CD4-positive, CD25-positive, alpha-beta regulatory T cell (primary cell): ENCODE data around the gene PCDHGA2. TPM values are rescaled to one million over a fixed set of nuclear protein-coding genes. Genes with fewer than 3 reads are reported as not detected.

ENCODE experiments used
- ATAC-seq, 2 donors: fragments of 150-1000 bp; cut with Tn5 transposase; one replicate each; pipeline ENCODE4 v1.10.0; 2021; ENCODE audit warnings: low read depth in 2 of 2, moderate number of reproducible peaks in 2 of 2, moderate library complexity in 1 of 2
- DNase-seq, 3 donors: peaks; one replicate each; pipeline versions ENCODE4 v3.0.0 to v3.0.0-alpha.2; 2012 to 2022; ENCODE audit warnings: mixed read lengths in 1 of 3
- H3K27ac ChIP-seq: one replicate; pipeline ENCODE4 v1.7.0; 2013; ENCODE audit warnings: mild to moderate bottlenecking, low read length; ENCODE audit not compliant: insufficient read depth, poor library complexity, severe bottlenecking
- H3K27me3 ChIP-seq: one replicate; pipeline ENCODE4 v1.7.0; 2013; ENCODE audit warnings: low read length; ENCODE audit not compliant: control insufficient read depth, insufficient read depth
- H3K36me3 ChIP-seq: one replicate; pipeline ENCODE4 v1.7.0; 2013; ENCODE audit warnings: mild to moderate bottlenecking, low read length, moderate library complexity; ENCODE audit not compliant: control insufficient read depth, insufficient read depth
- H3K4me1 ChIP-seq: 2 replicates; pipeline ENCODE4 v1.7.0; 2013; ENCODE audit warnings: mild to moderate bottlenecking, low read length; ENCODE audit not compliant: insufficient read depth, control insufficient read depth, poor library complexity, severe bottlenecking
- H3K4me3 ChIP-seq: one replicate; pipeline ENCODE4 v1.7.0; 2013; ENCODE audit warnings: low read depth, mild to moderate bottlenecking, low read length, moderate library complexity
- H3K9me3 ChIP-seq, 2 experiments: 1 replicate in 1 of 2; 2 replicates in 1 of 2; pipeline ENCODE4 v1.7.0; 2013; ENCODE audit warnings: low read length in 2 of 2, mild to moderate bottlenecking in 1 of 2, moderate library complexity in 1 of 2; ENCODE audit not compliant: control insufficient read depth in 2 of 2
- H3K27ac Mint-ChIP-seq, 3 donors: one replicate each; pipeline ENCODE4 v1.8.0; 2020 to 2022; ENCODE audit warnings: mild to moderate bottlenecking in 3 of 3, mixed read lengths in 3 of 3, moderate library complexity in 2 of 3
- H3K27me3 Mint-ChIP-seq: one replicate; pipeline ENCODE4 v1.8.0; 2022; ENCODE audit warnings: mild to moderate bottlenecking, mixed read lengths
- H3K36me3 Mint-ChIP-seq: one replicate; pipeline ENCODE4 v1.8.0; 2020; ENCODE audit warnings: mixed read lengths
- H3K4me1 Mint-ChIP-seq, 4 donors: one replicate each; pipeline ENCODE4 v1.8.0; 2020 to 2022; ENCODE audit warnings: mixed read lengths in 4 of 4, mild to moderate bottlenecking in 1 of 4
- H3K4me3 Mint-ChIP-seq, 4 donors: one replicate each; pipeline ENCODE4 v1.8.0; 2020 to 2022; ENCODE audit warnings: mild to moderate bottlenecking in 4 of 4, mixed read lengths in 4 of 4, moderate library complexity in 3 of 4
- H3K9me3 Mint-ChIP-seq, 7 donors: one replicate each; pipeline ENCODE4 v1.8.0; 2020 to 2022; ENCODE audit warnings: mixed read lengths in 7 of 7, mild to moderate bottlenecking in 3 of 7, moderate library complexity in 2 of 7
- polyA plus RNA-seq, 4 donors: library from polyadenylated mRNA; unstranded; fragments of 300-500 nt; fragmentation: Illumina TruSeq; gene quantifications; one replicate each; pipeline ENCODE4 v1.2.3, GENCODE V29; 2021
- total RNA-seq: library from RNA; stranded (reverse); gene quantifications from one replicate; pipeline ENCODE4 v1.2.3, GENCODE V29; 2022

Gene PCDHGA2
- total and polyA plus RNA-seq, 5 donors from 2014 or later = not detected

DNA sequence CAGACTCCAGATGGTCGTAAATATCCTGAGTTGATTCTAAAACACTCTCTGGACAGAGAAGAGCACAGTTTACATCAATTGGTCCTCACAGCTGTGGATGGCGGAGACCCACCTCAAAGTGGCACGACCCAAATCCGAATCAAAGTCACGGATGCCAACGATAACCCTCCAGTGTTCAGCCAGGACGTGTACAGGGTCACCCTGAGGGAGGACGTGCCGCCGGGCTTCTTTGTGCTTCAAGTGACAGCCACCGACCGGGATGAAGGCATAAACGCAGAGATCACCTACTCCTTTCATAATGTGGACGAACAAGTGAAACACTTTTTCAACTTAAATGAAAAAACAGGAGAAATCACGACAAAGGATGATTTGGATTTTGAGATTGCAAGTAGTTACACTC lies 22.1 kb downstream of the PCDHGA2 start:
- H3K4me1 Mint-ChIP-seq = peaks cover 0 to 10% (median 5%) of the 10 kb centered on the region in 4 donors
- H3K36me3 ChIP-seq = no peaks in the 10 kb centered on the region
- peaks cover 6% of the 10 kb centered on the region for H3K36me3 Mint-ChIP-seq
- peaks cover 26% of the 10 kb centered on the region for H3K27me3 ChIP-seq
- H3K9me3 ChIP-seq = peaks cover 26 to 47% of the 10 kb centered on the region in 2 experiments
- H3K27ac Mint-ChIP-seq = peak overlapping the region in 1 of 3 donors; percentile 32
- no peaks in the 10 kb centered on the region for H3K4me1 ChIP-seq
- H3K27ac ChIP-seq = no peak overlapping the region
- H3K4me3 Mint-ChIP-seq = no peak overlapping the region
- peaks cover 0 to 64% (median 18%) of the 10 kb centered on the region in 7 donors for H3K9me3 Mint-ChIP-seq
- ATAC-seq (no peak), DNase-seq (no peak)
- no peak overlapping the region for H3K4me3 ChIP-seq
- H3K27me3 Mint-ChIP-seq = peaks cover 70% of the 10 kb centered on the region

DNA sequence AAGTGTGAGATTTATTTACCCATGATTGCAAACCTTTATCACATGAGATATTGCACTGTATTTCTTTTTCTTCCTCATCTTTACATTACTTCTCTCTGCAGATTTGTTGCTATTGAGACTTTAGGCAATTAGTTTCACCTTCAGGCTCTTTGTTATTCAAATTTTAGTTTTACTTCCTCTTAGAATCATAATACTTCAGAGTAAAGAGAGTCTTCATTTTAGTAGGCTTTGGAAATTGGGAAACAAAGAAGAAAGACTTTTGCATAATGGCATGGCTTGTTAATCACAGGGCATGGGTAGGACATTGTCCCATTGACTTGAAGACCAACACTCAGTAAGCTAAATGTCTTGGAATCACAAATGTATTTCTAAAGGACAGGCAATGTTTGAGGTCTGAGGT lies 24.2 kb downstream of the PCDHGA2 start:
- peaks cover 6% of the 10 kb centered on the region for H3K36me3 Mint-ChIP-seq
- Histone ChIP-seq H3K4me1 (no peaks in the 10 kb centered on the region), H3K36me3 (no peaks in the 10 kb centered on the region), H3K27me3 (peaks cover 26% of the 10 kb centered on the region), H3K27ac (no peak overlapping the region), H3K4me3 (no peak overlapping the region), H3K9me3 (peaks cover 28 to 50% of the 10 kb centered on the region in 2 experiments)
- DNase-seq = no peak
- H3K4me3 Mint-ChIP-seq = peak overlapping the region in 1 of 4 donors; percentile 2
- peaks cover 0 to 57% (median 15%) of the 10 kb centered on the region in 7 donors for H3K9me3 Mint-ChIP-seq
- peak overlapping the region in 1 of 3 donors; percentile 56 for H3K27ac Mint-ChIP-seq
- ATAC-seq = no peak
- peaks cover 62% of the 10 kb centered on the region for H3K27me3 Mint-ChIP-seq
- H3K4me1 Mint-ChIP-seq = peaks cover 0 to 5% (median 5%) of the 10 kb centered on the region in 4 donors

DNA sequence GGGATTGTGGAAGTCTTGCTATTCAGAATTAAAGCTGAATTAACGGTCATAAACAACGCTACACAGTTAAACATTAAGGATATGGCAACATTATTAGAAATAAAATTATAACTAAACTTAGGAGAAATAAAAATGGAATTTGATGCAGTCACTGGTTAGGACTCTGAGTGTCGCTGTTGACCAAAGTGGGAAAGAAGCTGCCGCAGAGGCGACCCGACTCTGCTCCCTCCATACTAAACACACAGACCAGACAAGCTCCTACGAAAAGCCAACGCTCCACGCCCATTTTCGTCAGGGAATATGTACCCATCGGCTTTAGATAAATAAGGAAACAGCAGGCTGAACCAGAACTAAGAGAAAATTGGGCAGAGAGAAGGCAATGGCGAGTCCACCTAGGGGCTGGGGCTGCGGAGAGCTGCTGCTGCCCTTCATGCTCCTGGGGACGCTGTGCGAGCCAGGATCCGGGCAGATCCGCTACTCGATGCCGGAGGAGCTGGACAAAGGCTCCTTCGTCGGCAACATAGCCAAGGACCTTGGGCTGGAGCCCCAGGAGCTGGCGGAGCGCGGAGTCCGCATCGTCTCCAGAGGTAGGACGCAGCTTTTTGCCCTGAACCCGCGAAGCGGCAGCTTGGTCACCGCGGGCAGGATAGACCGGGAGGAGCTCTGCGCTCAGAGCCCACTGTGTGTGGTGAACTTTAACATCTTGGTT lies 25.5 kb downstream of the PCDHGA2 start, which contains the start of gene PCDHGA5:
Gene PCDHGA5 (plus strand): TSS at position 211 of the 709 bp plus-strand sequence. CDS start 169 bp downstream, at position 380.
- peaks cover 0 to 51% (median 14%) of the 10 kb centered on the region in 7 donors for H3K9me3 Mint-ChIP-seq
- DNase-seq = no peak
- peaks cover 26% of the 10 kb centered on the region for H3K27me3 ChIP-seq
- H3K9me3 ChIP-seq = peaks cover 34 to 50% of the 10 kb centered on the region in 2 experiments
- H3K36me3 Mint-ChIP-seq = peaks cover 6% of the 10 kb centered on the region
- H3K27me3 Mint-ChIP-seq = peaks cover 60% of the 10 kb centered on the region
- H3K27ac ChIP-seq = no peak within 1 kb of the TSS
- H3K4me1 ChIP-seq = no peaks in the 10 kb centered on the region
- H3K27ac Mint-ChIP-seq = no peak within 1 kb of the TSS
- H3K4me3 Mint-ChIP-seq = peak within 1 kb of the TSS in 1 of 4 donors; percentile 52
- no peak within 1 kb of the TSS for H3K4me3 ChIP-seq
- H3K4me1 Mint-ChIP-seq = peaks cover 0 to 5% (median 2%) of the 10 kb centered on the region in 4 donors
- no peaks in the 10 kb centered on the region for H3K36me3 ChIP-seq
- no peak for ATAC-seq

DNA sequence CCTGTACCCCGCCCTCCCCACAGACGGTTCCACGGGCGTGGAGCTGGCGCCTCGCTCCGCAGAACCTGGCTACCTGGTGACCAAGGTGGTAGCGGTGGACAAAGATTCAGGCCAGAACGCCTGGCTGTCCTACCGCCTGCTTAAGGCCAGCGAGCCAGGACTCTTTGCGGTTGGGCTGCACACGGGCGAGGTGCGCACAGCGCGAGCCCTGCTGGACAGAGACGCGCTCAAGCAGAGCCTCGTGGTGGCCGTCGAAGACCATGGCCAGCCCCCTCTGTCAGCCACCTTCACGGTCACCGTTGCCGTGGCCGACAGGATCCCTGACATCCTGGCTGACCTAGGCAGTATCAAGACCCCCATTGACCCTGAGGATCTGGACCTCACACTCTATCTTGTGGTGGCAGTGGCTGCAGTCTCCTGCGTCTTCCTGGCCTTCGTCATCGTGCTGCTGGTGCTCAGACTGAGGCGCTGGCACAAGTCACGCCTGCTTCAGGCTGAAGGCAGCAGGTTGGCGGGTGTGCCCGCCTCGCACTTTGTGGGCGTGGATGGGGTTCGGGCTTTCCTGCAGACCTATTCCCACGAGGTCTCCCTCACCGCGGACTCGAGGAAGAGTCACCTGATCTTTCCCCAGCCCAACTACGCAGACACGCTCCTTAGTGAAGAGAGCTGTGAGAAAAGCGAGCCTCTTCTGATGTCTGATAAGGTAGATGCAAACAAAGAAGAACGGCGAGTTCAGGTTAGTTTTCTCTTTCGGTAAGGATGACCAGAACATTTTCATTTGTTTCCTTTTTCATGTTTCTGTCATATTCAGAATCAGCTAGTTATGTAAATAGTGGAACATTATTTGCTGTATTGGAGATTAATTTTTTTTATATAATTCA lies 27.7 kb downstream of the PCDHGA2 start:
- Histone ChIP-seq H3K4me1 (peaks cover 8% of the 10 kb centered on the region), H3K36me3 (no peaks in the 10 kb centered on the region), H3K27me3 (peaks cover 42% of the 10 kb centered on the region), H3K4me3 (no peak overlapping the region), H3K9me3 (peaks cover 29 to 48% of the 10 kb centered on the region in 2 experiments), H3K27ac (no peak overlapping the region)
- DNase-seq (no peak), ATAC-seq (no peak)
- Mint-ChIP-seq H3K36me3 (peaks cover 7% of the 10 kb centered on the region), H3K4me3 (no peak overlapping the region), H3K27ac (no peak overlapping the region), H3K27me3 (peaks cover 59% of the 10 kb centered on the region), H3K4me1 (peaks cover 0 to 10% (median 0%) of the 10 kb centered on the region in 4 donors), H3K9me3 (peaks cover 0 to 48% (median 11%) of the 10 kb centered on the region in 7 donors)

DNA sequence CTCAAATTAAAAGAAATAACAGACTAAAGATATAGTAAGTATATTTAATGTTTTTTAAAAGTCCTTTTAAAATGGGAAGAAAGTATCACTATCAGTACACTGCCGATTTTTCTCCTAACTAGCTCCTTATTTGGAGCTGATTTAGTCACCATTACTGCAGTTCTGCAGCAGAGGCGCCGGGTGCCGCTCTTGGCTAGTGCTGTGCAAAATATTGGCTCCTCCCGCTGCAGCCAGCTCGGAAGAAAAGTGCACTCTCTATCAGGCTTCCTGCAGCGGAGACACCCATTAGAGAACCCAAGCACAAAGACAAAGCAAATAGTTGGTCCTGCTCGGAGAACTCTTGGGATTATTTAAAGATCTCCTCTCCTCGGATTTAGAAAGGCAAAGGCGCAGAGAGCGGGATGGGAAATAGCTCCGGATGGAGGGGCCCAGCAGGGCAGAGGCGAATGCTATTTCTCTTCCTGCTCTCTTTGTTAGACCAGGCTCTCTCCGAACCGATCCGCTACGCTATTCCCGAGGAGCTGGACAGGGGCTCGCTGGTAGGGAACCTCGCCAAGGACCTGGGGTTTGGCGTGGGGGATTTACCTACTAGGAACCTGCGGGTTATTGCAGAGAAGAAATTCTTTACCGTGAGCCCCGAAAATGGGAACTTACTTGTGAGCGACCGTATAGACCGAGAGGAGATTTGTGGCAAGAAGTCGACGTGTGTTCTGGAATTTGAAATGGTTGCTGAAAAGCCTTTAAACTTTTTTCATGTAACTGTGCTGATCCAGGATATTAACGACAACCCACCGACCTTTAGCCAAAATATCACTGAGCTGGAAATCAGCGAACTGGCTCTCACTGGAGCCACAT lies 31.7 kb downstream of the PCDHGA2 start, which contains the start of gene PCDHGB3:
Gene PCDHGB3 (plus strand): TSS at position 249 of the 855 bp plus-strand sequence. CDS start 153 bp downstream, at position 402.
- Histone ChIP-seq H3K4me1 (peaks cover 8% of the 10 kb centered on the region), H3K4me3 (peak within 1 kb of the TSS; percentile 35), H3K36me3 (no peaks in the 10 kb centered on the region), H3K27ac (no peak within 1 kb of the TSS), H3K27me3 (peaks cover 39% of the 10 kb centered on the region), H3K9me3 (peaks cover 29 to 57% of the 10 kb centered on the region in 2 experiments)
- peaks cover 0 to 15% (median 2%) of the 10 kb centered on the region in 4 donors for H3K4me1 Mint-ChIP-seq
- peaks cover 61% of the 10 kb centered on the region for H3K27me3 Mint-ChIP-seq
- H3K9me3 Mint-ChIP-seq = peaks cover 0 to 51% (median 14%) of the 10 kb centered on the region in 7 donors
- ATAC-seq (peak; percentile 50 to 59), DNase-seq (peak in 1 of 3 donors; percentile 26)
- peak within 1 kb of the TSS in 3 of 4 donors; percentile 15 to 71 (median 51) for H3K4me3 Mint-ChIP-seq
- H3K36me3 Mint-ChIP-seq = peaks cover 4% of the 10 kb centered on the region
- H3K27ac Mint-ChIP-seq = no peak within 1 kb of the TSS

DNA sequence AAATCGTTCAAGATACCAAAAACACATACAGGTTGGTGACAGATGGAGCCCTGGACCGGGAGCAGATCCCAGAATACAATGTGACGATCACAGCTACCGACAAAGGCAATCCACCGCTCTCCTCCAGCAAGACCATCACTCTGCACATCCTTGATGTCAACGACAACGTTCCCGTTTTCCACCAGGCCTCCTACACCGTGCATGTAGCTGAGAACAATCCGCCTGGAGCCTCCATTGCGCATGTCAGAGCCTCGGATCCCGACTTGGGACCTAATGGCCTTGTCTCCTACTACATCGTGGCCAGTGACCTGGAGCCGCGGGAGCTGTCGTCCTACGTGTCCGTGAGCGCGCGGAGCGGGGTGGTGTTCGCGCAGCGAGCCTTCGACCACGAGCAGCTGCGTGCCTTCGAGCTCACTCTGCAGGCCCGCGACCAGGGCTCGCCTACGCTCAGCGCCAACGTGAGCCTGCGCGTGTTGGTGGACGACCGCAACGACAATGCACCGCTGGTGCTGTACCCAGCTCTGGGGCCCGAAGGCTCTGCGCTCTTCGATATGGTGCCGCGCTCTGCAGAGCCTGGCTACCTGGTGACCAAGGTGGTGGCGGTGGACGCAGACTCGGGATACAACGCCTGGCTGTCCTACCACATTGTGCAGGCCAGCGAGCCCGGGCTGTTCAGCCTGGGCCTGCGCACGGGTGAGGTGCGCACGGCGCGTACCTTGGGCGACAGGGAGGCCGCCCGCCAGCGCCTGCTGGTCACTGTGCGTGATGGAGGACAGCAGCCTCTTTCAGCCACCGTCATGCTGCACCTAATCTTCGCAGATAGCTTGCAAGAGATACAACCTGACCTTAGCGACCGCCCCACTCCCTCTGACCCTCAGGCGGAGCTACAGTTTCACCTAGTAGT lies 33.3 kb downstream of the PCDHGA2 start:
- peaks cover 48% of the 10 kb centered on the region for H3K27me3 Mint-ChIP-seq
- H3K4me1 Mint-ChIP-seq = peaks cover 0 to 15% (median 2%) of the 10 kb centered on the region in 4 donors
- Histone ChIP-seq H3K4me1 (peaks cover 8% of the 10 kb centered on the region), H3K36me3 (no peaks in the 10 kb centered on the region), H3K27ac (no peak overlapping the region), H3K4me3 (no peak overlapping the region), H3K27me3 (peaks cover 37% of the 10 kb centered on the region), H3K9me3 (peaks cover 30 to 50% of the 10 kb centered on the region in 2 experiments)
- peaks cover 0 to 46% (median 11%) of the 10 kb centered on the region in 7 donors for H3K9me3 Mint-ChIP-seq
- DNase-seq = no peak
- no peak overlapping the region for H3K4me3 Mint-ChIP-seq
- H3K36me3 Mint-ChIP-seq = peaks cover 4% of the 10 kb centered on the region
- no peak overlapping the region for H3K27ac Mint-ChIP-seq
- no peak for ATAC-seq
